KOPT-K1 (cell line): ENCODE results near the gene RASSF3.
"Not testable (repeated sequence)": the region's sequence is repeated elsewhere in the genome, so short reads cannot be mapped to it uniquely, and the experiment has no call there.

Experiments
- H3K27ac ChIP-seq: fragments of 200-600 bp; sonication (generic); 2 replicates; pipeline ENCODE4 v1.5.1; 2016; ENCODE audit warnings: antibody characterized with exemption, mild to moderate bottlenecking, low read depth, low read length; ENCODE audit not compliant: poor library complexity, severe bottlenecking
- H3K36me3 ChIP-seq: fragments of 200-600 bp; sonication (generic); 2 replicates; pipeline ENCODE4 v1.5.1; 2017; ENCODE audit warnings: antibody characterized with exemption, mild to moderate bottlenecking, low read length, moderate library complexity; ENCODE audit not compliant: insufficient read depth
- H3K9me3 ChIP-seq: fragments of 200-600 bp; sonication (generic); 2 replicates; pipeline ENCODE4 v1.5.1; 2017; ENCODE audit warnings: antibody characterized with exemption, low read length, mild to moderate bottlenecking; ENCODE audit not compliant: insufficient read depth, poor library complexity, severe bottlenecking

The RASSF3 gene

GRCh38 chr12:64612843-64613242 is 2.5 kb downstream of the RASSF3 start:
- Histone ChIP-seq H3K9me3 (no peaks in the 10 kb centered on the region), H3K27ac (no peak overlapping the region), H3K36me3 (peaks cover 4% of the 10 kb centered on the region)

- H3K9me3 ChIP-seq, H3K27ac ChIP-seq, H3K36me3 ChIP-seq: not testable (repeated sequence)
Observed at GRCh38 chr12:64613775-64614398, 3.6 kb downstream of the RASSF3 start.

GRCh38 chr12:64616201-64616600 is 5.9 kb downstream of the RASSF3 start:
- H3K36me3 ChIP-seq: peaks cover 4% of the 10 kb centered on the region
- no peak overlapping the region for H3K27ac ChIP-seq
- no peaks in the 10 kb centered on the region for H3K9me3 ChIP-seq

- Histone ChIP-seq H3K36me3 (peaks cover 4% of the 10 kb centered on the region), H3K9me3 (no peaks in the 10 kb centered on the region), H3K27ac (no peak overlapping the region)
Observed at GRCh38 chr12:64618953-64619590, 8.8 kb downstream of the RASSF3 start.

- H3K9me3 ChIP-seq: no peaks in the 10 kb centered on the region
- H3K27ac ChIP-seq: no peak overlapping the region
- H3K36me3 ChIP-seq: no peaks in the 10 kb centered on the region
Observed at GRCh38 chr12:64621257-64621942, 11.1 kb downstream of the RASSF3 start.

GRCh38 chr12:64624035-64624434 is 13.7 kb downstream of the RASSF3 start:
- Histone ChIP-seq H3K36me3 (0 out of 2 replicates have a peak, but pooled peaks cover 1% of the 10 kb centered on the region), H3K27ac (no peak overlapping the region), H3K9me3 (no peaks in the 10 kb centered on the region)

- Histone ChIP-seq H3K9me3 (no peaks in the 10 kb centered on the region), H3K27ac (no peak overlapping the region), H3K36me3 (0 out of 2 replicates have a peak, but pooled peaks cover 7% of the 10 kb centered on the region)
Observed at GRCh38 chr12:64625243-64626077, 15.2 kb downstream of the RASSF3 start.

GRCh38 chr12:64626588-64626987 is 16.3 kb downstream of the RASSF3 start:
- H3K9me3 ChIP-seq, H3K27ac ChIP-seq, H3K36me3 ChIP-seq: not testable (repeated sequence)

GRCh38 chr12:64627771-64628170 is 17.5 kb downstream of the RASSF3 start:
- H3K36me3 ChIP-seq: peaks cover 7% of the 10 kb centered on the region; the same call in 1 of the 2 replicates
- no peak overlapping the region for H3K27ac ChIP-seq
- H3K9me3 ChIP-seq: peaks cover 5% of the 10 kb centered on the region

- H3K9me3 ChIP-seq: peaks cover 18% of the 10 kb centered on the region
- no peak overlapping the region for H3K27ac ChIP-seq
- peaks cover 7% of the 10 kb centered on the region; the same call in 1 of the 2 replicates for H3K36me3 ChIP-seq
Observed at GRCh38 chr12:64631197-64631596, 20.9 kb downstream of the RASSF3 start.

- Histone ChIP-seq H3K9me3 (peaks cover 18% of the 10 kb centered on the region), H3K36me3 (peaks cover 7% of the 10 kb centered on the region; the same call in 1 of the 2 replicates), H3K27ac (no peak overlapping the region)
Observed at GRCh38 chr12:64633011-64633939, 23.0 kb downstream of the RASSF3 start.

- Histone ChIP-seq H3K27ac (no peak overlapping the region), H3K9me3 (peaks cover 18% of the 10 kb centered on the region), H3K36me3 (peaks cover 7% of the 10 kb centered on the region; the same call in 1 of the 2 replicates)
Observed at GRCh38 chr12:64633940-64634337, 23.6 kb downstream of the RASSF3 start.

GRCh38 chr12:64634508-64635092 is 24.3 kb downstream of the RASSF3 start:
- H3K36me3 ChIP-seq: peaks cover under 1% of the 10 kb centered on the region; the same call in 1 of the 2 replicates
- peaks cover 18% of the 10 kb centered on the region for H3K9me3 ChIP-seq
- H3K27ac ChIP-seq: no peak overlapping the region
